ENCODE data around the gene VIPR2.

Gene VIPR2

DNA sequence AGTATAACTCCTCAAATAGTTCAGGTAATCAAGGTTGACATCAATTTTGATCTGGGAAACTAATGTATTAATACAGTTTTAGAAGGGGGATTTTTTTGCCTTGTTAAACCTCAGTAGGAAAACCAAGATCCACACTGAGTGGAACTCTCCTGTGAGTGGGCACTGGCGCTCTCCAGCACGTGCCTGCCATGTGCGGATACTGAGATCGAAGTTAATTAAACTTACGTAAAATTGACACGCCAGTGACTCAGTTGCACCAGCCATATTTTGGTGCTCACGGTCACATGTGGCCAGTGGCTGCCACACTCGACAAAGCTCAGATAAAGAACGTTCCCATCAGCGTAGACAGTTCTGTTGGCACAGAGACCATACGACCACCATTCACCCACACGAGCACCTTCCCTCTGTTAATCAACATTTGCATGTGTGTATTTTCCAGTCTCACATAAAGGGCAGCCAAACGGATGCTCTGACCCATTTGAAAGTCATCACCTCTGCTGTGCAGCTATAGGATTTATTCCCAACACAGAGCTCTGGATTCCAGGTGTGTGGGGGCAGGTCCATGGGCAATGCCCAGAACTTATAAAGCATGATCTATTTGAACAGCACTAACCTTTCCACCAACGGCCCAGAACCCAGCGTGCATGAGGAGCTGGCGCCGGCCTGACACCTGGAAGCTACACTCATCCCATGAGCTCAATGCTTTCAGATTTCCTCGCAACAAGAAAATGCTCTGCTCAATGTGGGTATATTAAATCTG lies 77.7 kb downstream of the VIPR2 start:
- DNase-seq = no peak
- intact Hi-C loops (cut with DNase I) = no loop called here

DNA sequence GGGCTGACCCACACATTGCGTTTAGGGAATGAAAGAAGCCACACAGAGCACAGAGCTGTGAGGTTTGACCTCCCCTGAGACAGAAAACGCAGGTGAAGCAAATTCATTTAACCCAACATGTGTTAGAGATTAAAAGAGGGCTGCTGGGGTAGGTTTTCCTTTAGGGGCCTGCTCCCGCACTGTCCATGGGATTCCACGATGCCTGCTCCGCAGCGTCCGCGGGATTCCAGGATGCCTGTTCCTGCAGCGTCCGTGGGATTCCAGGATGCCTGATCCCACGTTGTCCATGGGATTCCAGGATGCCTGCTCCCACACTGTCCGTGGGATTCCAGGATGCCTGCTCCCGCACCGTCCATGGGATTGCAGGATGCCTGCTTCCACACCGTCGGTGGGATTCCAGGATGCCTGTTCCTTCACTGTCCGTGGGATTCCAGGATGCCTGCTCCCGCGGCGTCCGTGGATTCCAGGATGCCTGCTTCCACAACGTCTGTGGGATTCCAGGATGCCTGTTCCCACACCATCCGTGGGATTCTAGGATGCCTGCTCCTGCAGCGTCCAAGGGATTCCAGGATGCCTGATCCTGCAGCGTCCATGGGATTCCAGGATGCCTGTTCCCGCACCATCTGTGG lies 78.7 kb downstream of the VIPR2 start:
- DNase-seq = no peak
- intact Hi-C loops (cut with DNase I) = no loop called here

DNA sequence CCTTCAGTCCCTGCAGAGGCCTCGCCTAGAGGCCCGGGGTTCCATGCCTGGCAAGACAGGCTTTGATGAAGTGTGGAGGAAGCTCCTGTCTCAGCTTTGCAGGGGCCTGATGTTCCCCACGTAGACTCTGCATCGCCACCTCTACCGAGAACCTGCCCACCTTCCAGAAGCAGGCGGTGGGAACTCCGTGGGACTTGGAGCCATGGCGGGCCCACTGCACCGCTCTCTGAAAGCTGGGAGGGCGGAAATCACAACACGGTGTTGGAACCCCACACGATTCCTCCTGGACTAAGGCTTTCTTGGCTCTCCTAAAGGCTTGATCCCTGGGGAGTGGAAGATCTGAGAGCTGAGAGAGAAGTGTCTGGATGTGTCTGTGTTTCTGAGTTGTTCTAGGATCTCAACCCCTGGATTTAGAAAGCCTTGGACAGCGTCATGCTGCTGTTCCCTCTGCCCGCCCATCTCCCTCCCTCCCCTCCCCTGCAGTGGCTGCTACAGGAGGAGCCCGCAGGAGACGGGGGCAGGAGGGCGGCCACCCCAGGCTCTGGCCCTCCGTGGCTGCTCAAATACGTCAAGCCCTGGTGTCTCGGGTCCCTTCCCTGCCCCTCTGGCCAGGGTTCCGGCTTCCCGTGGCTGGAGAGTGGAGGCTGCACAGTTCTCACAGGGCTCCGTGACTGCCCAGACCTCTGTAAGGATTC lies 79.7 kb downstream of the VIPR2 start:
- intact Hi-C loops (cut with DNase I) = no loop called here

DNA sequence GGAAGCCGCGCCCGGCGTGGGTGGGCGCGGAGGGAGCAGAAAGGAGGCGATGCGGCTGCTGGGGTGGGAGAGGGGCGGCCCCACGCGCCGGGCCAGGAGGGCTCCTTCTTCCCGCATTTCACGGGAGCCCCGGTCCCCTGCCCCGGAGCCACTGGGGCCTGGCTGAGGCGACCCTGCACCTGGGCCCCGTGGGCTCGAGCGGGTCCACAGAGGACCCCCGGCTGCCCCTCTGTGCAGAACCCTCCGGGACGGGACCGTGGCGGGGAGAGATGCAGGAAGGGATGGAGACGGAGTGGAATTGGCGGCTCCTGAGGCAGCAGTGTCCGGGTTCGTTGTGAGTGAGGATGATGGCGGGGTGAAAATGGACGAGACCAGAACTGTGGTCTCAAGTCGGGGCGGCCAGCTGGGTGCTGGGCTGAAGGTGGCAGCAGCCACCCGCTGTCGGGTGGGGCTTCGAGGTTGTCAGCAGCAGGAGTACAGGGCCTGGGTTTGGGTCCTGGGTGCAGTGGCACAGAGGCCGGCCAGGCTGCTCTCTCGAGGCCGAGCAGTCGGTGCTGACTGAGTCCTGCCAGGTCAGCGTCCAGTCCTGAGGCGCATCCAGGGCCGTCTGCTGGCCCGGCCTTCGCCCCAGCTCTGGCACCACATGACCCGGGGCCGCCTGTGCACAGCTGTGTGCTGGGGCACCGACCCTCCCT lies 80.4 kb downstream of the VIPR2 start:
- intact Hi-C loops (cut with DNase I) = no loop called here
- peak in 3 of 42 donors; percentile 11 to 39 (median 36) for DNase-seq

More for the DNA sequence above, 79.7 kb downstream of the VIPR2 start:
- DNase-seq = peak in 1 of 42 donors; percentile 35

DNA sequence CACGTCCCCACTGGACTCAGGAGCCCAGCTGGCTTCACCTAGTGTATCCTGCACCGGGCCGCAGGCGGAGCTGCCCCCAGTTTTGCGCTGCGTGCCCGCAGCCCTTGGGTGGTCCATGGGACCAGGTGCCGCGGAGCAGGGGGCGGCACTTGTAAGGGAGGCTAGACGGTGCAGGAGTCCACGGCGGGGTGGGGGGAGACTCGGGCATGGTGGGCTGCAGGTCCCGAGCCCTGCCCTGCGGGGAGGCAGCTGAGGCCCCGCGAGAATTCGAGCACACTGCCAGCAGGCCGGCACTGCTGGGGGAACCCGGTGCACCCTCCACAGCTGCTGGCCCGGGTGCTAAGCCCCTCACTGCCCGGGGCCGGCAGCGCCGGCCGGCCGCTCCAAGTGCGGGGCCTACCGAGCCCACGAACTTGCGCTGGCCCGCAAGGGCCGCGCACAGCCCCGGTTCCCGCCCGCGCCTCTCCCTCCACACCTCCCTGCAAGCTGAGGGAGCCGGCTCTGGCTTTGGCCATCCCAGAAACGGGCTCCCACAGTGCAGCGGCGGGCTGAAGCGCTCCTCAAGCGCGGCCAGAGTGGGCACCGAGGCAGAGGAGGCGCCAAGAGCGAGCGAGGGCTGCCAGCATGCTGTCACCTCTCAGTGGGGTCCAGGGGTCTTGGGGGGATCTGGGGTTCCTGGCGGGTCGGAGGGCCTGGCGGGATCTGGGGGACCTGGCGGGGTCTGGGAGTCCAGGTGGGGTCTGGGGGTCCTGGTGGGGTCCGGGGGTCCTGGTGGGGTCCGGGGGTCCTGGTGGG lies 81.4 kb downstream of the VIPR2 start:
- intact Hi-C loops (cut with DNase I) = no loop called here
- DNase-seq = peak in 1 of 42 donors; percentile 34

DNA sequence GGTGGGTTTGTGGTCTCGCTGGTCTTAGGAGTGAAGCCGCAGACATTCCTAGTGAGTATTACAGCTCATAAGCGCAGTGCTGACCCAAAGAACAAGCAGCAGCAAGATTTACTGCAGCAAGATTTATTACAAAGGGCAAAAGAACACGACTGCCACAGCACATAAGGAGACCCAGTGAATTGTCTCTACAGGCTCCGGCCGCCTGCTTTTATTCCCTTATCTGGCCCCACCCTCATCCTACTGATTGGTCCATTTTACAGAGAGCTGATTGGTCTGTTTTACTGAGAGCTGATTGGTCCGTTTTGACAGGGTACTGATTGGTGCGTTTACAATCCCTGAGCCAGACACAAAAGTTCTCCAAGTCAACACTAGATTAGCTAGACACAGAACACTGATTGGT lies 82.1 kb downstream of the VIPR2 start:
- intact Hi-C loops (cut with DNase I) = no loop called here
- no peak for DNase-seq

DNA sequence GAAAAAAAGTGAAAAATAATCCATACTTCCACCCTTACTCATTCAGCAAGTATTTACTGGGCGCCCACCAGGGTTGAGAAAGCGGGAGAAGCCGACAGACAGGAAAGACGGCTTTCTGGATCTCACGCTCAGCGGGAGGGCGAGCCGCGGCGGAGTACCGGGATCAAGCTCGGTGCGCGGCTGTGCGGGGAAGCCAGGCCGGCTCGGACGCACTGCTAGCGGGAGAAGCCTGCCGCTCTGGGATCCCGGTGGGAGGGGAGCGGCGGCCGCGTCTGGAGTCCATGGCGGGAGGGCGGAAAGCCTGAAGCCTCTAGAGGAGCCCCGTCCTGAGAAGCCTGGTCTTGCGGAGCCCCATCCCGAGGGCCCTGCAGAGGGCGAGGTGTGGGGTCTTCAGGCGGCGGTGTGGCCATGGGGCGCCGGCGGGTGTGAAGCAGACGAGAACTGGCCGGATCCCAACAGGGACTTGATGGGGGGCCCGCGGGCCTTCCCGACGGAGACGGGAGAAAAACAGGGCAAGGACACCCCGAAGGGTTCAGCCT lies 82.9 kb downstream of the VIPR2 start:
- DNase-seq = peak in 1 of 42 donors; percentile 35
- intact Hi-C loops (cut with DNase I) = no loop called here

DNA sequence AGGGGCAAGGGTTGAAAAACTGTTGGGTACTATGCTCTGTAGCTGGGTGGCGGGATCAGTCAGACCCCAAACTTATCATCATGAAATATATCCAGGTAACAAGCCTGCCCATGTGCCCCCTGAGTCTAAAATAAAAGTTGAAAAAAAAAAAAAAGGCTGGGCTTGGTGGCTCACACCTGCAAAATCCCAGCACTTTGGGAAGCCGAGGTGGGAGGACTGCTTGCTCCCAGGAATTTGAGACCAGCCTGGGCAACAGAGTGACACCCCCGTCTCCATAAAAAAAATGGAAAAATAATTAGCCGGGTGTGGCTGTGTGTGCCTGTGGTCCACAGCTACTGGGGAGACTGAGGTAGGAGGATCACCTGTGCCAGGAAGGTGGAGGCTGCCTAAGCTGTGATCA lies 83.5 kb downstream of the VIPR2 start:
- intact Hi-C loops (cut with DNase I) = no loop called here

DNA sequence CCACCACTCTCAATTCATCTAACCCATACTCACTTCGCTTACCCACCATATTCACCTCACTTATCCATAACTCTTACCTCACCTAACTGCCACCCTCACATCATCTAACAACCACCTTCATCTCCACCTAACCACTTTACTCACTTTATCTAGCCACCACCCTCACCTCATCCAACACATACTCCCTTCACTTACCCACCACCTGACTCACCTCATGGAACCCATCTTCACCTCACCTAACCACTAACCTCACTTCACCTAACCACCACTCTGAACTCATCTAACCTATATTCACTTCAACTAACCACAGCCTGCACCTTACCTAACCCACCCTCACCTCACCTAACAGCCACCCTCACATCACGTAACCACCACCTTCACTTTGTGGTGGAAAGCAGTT lies 84.2 kb downstream of the VIPR2 start:
- no peak for DNase-seq
- intact Hi-C loops (cut with DNase I) = no loop called here

More for the DNA sequence above, 83.5 kb downstream of the VIPR2 start:
- DNase-seq = no peak

DNA sequence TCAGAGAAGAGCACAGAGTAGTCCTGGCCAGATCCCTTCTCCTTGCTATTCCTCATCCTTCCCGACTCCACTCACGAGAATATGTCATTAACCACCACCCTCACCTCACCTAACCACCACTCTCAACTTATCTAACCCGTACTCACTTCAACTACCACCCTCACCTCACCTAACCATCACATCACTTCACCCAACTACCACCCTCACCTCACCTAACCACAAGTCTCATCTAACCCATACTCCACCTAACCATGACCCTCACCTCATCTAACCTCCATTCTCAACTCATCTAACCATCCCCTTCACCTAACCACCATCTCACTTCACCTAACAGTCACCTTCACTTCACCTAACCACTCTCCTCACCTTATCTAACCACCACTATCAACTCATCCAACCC lies 85.0 kb downstream of the VIPR2 start:
- no peak for DNase-seq
- intact Hi-C loops (cut with DNase I) = no loop called here

DNA sequence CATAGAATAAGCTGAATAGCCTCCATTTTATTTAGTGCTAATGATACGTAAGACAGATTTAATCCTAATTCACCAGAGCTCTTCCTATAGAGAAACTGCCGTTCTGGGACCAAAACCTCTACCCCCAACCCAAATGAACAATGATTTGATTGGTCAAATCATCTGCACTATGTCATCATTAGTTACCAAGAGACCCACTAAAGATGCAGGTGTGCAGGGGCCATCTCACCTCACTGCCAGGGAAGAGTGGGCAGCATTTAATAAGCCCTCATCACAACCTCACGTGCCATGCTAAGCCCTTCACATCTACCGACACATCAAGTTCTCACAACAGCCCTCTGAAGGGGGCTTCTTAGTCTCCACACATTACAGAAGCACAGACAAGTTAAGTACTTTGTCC lies 87.0 kb downstream of the VIPR2 start:
- intact Hi-C loops (cut with DNase I) = no loop called here
- no peak for DNase-seq

DNA sequence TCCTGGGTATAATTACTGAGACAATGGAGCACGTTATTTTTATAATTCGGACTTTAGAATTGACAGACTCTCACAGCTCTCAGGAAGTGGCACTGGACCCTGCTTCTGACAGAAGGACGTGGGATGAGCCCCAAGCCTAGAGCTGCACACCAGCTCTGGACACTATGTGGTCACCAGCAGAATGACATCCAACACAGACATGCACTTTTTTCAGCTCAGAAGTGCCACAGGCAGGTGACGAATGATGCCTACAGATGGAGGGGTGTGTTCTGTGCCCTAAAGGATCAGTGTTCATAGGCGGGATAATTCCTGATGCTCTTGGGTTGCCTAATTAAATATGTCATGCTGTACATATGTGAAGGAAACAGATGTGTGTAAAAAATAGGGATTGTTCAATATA lies 87.9 kb downstream of the VIPR2 start:
- DNase-seq = peak in 1 of 42 donors; percentile 24
- intact Hi-C loops (cut with DNase I) = no loop called here

DNA sequence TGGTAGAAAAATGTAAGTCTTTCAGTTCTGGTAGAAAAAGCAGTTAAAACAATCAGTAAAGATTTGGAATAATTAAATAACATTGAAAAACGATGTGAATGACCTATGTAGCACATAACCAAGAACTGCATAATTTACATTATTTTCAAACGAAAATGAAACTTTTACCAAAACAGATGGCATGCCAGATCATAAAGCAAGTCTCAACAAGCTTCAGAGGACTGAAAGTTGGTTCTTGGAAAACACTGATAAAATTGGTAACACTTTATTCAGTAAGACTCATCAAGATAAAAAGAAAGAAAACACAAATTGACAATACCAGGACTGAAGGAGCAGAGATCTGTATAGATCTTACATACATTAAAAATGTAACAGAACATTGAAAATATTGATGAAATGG lies 92.8 kb downstream of the VIPR2 start:
- no peak for DNase-seq
- intact Hi-C loops (cut with DNase I) = no loop called here

DNA sequence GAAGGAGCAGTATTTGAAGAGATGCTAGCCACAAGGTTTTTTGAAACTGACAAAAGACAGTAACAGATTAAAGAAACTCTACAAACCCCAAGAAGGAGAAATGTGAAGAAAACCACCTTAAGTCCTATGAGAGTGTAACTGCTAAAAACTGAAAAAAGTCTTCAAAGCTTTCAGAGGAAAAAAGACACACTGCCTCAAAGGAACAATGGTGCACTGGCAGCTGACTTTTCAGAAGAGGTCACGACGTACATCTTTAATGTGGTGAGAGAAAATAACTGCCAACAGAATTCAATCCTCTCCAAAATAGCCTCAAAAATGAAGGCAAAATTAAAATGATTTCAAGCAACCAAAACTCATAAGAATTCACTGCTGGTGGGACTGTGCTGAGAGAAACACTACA lies 94.0 kb downstream of the VIPR2 start:
- intact Hi-C loops (cut with DNase I) = no loop called here
- DNase-seq = no peak

DNA sequence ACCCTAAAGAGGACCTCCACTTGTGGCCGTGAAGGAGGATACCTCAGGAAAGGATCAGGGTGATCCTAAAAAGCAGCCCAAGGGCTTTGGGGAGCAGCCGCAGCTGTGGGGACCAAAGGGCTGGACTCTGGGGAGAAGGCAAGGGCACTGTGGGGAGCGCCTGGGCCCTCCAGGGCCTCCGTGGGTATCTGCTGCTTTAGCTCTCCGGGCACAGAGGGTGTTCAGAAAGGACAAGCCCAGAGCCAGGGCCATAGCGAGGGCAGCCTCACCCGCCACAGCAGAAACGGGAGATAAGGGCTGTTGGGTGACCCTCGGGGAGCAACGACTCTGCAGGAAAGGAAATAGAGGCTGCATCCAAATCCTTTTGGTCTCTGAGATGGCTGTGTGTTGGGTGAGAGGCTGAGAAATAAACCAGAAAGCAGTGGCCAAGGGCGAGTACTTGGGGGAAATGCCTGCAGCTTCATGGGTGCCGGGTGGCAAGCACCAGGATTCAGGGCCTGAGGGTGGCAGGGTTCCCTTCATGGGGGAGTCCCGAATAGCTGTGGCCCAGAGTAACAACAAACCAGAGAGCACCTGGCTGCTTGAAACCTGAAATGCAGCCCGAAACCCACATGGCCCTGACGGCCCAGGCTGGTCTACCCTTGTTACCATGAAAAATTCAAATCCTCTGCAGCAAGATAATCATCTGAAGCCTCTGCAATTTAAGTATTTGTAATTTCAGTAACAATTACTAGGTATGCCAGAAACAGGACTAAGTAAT lies 95.2 kb downstream of the VIPR2 start:
- intact Hi-C loops (cut with DNase I) = no loop called here
- peak in 6 of 42 donors; percentile 3 to 23 (median 16) for DNase-seq

DNA sequence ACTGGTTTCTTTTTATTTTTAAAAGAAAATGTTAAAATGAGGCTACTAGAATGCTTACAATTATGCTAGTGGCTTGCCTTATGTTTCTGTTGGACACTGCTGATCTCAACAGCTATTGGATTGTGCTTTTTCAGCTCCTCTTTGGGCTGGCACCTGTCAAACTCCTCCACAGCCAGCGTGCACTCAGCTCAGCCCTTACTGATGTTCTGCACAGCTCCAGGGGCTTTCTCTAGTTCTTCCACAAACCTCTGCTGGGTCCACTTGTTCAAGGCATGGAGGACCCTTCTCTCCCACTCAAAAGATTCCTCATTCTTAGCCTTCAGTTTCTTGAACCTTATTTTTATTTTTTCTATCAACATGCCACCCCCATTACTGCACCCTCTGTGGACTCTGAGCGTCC lies 96.0 kb downstream of the VIPR2 start:
- DNase-seq = peak in 3 of 42 donors; percentile 5 to 27 (median 13)
- intact Hi-C loops (cut with DNase I) = no loop called here

DNA sequence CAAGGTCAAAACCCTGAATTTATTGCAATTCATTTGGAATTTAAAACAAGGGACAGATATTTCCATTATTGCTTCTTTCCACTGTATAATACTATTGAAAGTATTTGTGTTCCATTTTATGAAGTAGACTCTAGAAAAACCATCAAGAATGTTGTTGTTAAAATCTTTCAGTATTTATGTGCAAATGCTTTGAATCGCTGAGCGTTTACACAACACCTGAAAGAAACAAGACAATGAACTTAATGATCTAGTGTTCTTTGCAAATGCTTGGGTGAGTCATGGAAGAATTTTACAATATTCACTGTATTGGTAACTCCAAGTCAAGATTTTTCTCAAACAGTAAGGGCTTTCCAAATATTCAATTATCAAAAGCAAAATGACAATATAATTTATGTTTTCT lies 97.1 kb downstream of the VIPR2 start:
- no peak for DNase-seq
- intact Hi-C loops (cut with DNase I) = no loop called here

DNA sequence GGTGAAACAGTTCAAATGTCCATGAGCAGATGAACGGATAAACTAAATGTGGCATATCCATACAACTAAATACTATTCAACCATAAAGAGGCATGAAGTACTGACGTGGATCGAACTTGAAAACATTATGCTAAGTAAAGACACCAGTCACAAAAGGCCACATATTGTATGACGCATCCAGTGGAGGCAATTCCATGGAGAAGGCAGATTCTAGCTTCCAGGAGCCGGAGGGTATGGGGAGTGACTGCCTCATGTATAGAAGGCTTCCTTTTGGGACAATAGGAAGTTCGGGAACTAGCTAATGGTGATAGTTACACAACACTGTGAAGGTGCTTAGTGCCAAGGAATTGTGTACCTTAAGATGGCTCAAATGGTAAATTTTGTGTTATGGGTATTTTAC lies 98.4 kb downstream of the VIPR2 start:
- intact Hi-C loops (cut with DNase I) = no loop called here
- peak in 4 of 42 donors; percentile 4 to 18 (median 8) for DNase-seq

Data from head of caudate nucleus (tissue), 42 donors.